Subcutaneous adipose tissue (tissue), 4 donors: ENCODE results near the gene PLA2G12B. TPM values are rescaled to one million over a fixed set of nuclear protein-coding genes. Genes with fewer than 3 reads are reported as not detected.

Source experiments
- total RNA-seq, 4 donors: library from RNA; depleted of rRNA; stranded (reverse); fragments of >200 nt; gene quantifications; one replicate each; pipeline ENCODE4 v1.1.0, GENCODE V29; 2016
- TF ChIP-seq, protein P1 (sequence below): fragments of 450-650 bp; IDR thresholded peaks from one replicate; pipeline ENCODE4 v1.5.1; 2016; ENCODE audit warnings: low read depth, mild to moderate bottlenecking, control low read depth, antibody characterized with exemption, moderate library complexity

Gene PLA2G12B
- total RNA-seq, 4 donors from 2014 or later: not detected

GRCh38 chr10:72885953-72886352 lies 68.7 kb downstream of the PLA2G12B start:
- TF ChIP-seq, protein P1, sequence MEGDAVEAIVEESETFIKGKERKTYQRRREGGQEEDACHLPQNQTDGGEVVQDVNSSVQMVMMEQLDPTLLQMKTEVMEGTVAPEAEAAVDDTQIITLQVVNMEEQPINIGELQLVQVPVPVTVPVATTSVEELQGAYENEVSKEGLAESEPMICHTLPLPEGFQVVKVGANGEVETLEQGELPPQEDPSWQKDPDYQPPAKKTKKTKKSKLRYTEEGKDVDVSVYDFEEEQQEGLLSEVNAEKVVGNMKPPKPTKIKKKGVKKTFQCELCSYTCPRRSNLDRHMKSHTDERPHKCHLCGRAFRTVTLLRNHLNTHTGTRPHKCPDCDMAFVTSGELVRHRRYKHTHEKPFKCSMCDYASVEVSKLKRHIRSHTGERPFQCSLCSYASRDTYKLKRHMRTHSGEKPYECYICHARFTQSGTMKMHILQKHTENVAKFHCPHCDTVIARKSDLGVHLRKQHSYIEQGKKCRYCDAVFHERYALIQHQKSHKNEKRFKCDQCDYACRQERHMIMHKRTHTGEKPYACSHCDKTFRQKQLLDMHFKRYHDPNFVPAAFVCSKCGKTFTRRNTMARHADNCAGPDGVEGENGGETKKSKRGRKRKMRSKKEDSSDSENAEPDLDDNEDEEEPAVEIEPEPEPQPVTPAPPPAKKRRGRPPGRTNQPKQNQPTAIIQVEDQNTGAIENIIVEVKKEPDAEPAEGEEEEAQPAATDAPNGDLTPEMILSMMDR: no peak

Other genes with a start within 250 kb of the PLA2G12B start
- gene OIT3, start 61.1 kb downstream of the PLA2G12B start, total RNA-seq: not detected
- gene P4HA1, start 142.1 kb upstream of the PLA2G12B start, total RNA-seq: 10 to 100 TPM; 20.3 to 43.4 (median 34.6) TPM
- gene NUDT13, start 155.6 kb upstream of the PLA2G12B start, total RNA-seq: 1 to 10 TPM; 2.1 to 9.0 (median 2.7) TPM
- gene ECD, start 213.2 kb upstream of the PLA2G12B start, total RNA-seq: 10 to 100 TPM; 25.1 to 40.6 (median 27.9) TPM
- 10 to 100 TPM; 17.3 to 26.2 (median 23.2) TPM for gene FAM149B1, start 213.3 kb upstream of the PLA2G12B start, total RNA-seq